ENCODE measurements around the gene IGSF21.

- no peak for TF ChIP-seq GLIS3 (CRISPR knock-in tag; IDR thresholded peaks at IDR 0.05)
- TF ChIP-seq ZFP3 (CRISPR knock-in tag; IDR thresholded peaks at IDR 0.05) = no peak
- TF ChIP-seq CREB5 (CRISPR knock-in tag; IDR thresholded peaks at IDR 0.05; ENCODE audit: low read depth) = no peak
- TF ChIP-seq TCF4 (CRISPR knock-in tag; IDR thresholded peaks at IDR 0.05; ENCODE audit: borderline replicate concordance) = no peak
- no peak for TF ChIP-seq ZFP30 (CRISPR knock-in tag; IDR thresholded peaks at IDR 0.05)
- TF ChIP-seq ESRRG (CRISPR knock-in tag; IDR thresholded peaks at IDR 0.05) = no peak
- no peak for TF ChIP-seq ZNF565 (CRISPR knock-in tag; conservative IDR thresholded peaks at IDR 0.05; ENCODE audit: low read depth)
- TF ChIP-seq ZNF8 (CRISPR knock-in tag; IDR thresholded peaks at IDR 0.05) = no peak
- no peak for TF ChIP-seq PATZ1 (CRISPR knock-in tag; IDR thresholded peaks at IDR 0.05; ENCODE audit: borderline replicate concordance)
- TF ChIP-seq ISL1 (CRISPR knock-in tag; IDR thresholded peaks at IDR 0.05) = no peak
Measured at GRCh38 chr1:18380288-18380687, 272.7 kb downstream of the IGSF21 start.

Data from SK-N-SH treated with all-trans-retinoic acid at 6 μM for 48 hours (cell line).